ENCODE data around the gene XPR1.

Gene XPR1

DNA sequence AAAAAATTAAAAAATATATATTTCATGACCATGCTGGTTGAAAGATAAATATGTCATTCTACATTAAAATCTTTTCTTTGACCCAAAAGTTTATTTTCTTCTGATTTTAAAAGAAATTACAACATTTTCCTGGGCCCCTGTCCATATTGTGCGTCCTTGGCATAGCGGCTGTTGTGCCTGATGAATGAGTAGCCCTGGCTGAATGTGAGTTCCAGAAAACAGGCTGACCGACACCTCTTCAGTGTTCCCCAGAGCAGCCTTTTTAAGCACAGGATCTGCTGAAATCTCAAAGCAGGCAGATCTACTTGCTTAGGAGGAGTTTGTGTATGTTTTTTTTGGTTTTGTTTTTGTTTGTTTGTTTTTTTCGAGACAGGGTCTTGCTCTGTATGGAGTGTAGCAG is 300.6 kb downstream of the XPR1 start:
- DNase-seq (ENCODE audit: low spot score), result no peak

DNA sequence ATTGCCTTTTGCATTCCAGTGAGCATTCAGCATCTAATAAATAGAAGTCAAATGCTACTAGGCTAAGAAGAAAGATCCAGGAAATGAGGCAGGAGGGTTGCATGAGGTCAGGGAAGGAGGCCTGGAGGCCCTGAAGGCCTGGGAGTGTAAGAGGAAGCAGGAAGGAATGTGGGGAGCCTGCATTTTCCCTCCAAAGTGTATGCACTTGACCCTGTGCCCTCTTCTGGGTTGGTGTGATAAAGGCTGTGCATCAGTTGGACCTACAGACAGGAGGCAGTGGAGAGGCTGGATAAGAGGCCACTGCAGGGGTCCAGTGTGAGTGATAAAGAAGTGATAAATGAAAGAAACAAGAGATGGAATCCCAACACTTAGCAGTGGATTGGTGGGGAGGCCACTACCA is 301.3 kb downstream of the XPR1 start:
- no peak for DNase-seq (ENCODE audit: low spot score)

DNA sequence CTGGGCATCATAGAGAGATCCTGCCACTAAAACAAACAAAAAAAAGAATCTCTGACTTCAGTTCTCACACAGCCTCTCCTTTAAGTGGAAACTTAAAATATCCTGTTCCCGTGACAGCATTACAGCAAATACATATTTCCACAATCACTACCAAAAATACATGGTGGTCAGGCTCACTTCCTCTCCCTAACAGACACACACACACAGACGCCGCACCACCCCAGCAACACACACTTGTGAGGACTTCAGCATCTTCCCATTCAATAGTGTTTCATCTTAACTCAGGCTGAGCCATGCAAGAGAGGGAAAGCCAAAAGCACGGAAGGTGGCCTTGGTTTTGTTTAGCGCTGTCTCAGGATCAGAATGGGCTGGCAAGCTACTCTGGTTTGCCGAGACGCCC is 302.7 kb downstream of the XPR1 start:
- DNase-seq (ENCODE audit: low spot score), result no peak

DNA sequence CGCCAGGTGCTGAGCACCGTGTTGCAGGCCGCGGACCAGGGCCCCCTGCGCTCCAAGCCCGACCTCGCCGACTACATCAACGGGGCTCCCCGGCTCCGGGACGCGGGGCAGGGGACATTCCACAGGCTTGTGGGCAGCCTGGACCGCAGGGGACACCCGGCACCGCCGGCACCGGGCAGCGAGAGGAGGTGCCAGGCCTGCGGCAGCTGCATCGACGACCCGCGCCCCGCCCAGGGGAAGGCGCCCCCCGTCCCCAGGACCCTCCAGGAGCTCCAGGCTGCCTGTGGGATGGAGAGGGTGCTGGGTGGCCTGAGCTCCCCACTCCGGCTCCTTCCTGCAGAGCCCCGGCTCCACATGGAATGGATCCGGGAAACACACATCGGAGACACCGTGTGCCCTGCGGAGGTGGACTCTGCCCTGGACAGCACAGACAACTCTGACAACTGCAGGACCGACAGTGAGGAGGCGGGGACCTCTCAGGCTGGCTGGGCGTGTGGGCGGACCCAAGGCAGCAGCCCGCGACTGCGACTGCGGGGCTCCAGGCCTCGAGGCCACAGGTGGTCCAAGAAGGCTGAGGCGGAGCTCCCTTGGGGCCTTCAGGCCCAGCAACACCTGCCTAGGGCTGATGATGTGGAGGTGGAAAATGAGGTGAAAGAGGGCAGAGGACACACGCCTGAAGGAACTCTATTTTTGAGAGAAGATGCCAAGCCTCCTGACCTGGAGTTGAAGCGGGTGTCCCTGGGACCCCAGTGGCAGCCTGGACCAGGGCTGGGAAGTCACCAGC is 303.7 kb downstream of the XPR1 start:
- DNase-seq (ENCODE audit: low spot score), result no peak

DNA sequence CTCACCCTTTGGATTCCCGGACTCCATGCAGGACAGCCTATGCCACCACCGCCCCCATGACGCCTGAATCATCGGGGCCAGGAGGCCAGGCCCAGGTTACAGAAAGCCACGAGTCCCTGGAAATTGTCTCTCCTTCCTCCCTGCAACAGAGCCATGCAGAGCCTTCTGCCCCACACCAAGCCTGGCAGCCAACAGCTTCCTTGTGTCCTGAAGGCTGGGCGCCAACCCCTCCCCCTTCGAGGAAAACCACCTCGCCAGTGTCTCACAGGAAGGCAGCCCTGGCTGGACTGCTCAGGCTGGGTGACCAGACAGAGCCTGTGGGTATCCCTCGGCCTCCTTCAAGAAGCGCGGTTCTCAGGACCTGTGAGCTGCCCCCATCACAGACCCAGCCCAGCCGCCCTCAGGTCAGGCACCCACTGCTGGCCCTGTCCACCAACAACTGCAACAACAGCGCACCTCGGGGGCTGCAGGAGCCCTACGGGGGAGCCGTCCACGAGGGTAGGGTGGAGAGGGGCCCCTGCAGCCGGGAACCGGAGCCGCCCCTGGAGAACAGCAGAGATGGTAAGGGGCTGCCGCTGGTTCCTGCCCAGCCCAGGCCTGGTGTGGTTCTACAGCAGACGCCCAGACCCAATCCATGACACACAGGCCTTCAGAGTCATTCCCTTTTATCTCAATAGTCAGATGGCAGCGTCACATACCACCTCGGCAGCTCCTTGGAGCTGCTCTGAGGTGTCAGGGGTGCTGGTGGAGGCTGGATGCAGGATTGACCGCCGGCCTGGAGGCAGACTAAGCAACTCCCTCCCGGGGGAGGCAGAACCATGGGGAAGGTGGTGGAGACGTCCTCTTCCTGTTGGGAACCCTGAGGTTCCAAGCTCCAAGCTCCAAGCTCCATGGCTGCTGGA is 304.5 kb downstream of the XPR1 start:
- DNase-seq (ENCODE audit: low spot score), result no peak

DNA sequence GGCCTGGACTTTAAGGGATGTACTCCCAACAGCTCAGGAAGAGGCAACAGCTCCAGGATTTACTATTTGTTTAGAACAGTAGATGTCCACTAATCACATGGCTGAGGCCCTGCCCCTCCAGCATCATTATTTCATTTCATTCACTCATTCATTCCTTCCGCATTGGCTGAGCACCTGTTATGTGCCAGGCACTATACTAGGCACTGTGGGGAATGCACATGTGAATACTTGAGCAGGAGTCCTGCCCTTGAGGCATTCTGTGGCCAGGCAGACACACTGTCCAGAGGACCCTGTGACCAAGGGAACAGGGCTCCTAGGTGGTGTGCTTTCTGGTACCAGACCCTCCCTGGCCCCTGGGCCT is 305.2 kb downstream of the XPR1 start:
- DNase-seq (ENCODE audit: low spot score), result no peak

DNA sequence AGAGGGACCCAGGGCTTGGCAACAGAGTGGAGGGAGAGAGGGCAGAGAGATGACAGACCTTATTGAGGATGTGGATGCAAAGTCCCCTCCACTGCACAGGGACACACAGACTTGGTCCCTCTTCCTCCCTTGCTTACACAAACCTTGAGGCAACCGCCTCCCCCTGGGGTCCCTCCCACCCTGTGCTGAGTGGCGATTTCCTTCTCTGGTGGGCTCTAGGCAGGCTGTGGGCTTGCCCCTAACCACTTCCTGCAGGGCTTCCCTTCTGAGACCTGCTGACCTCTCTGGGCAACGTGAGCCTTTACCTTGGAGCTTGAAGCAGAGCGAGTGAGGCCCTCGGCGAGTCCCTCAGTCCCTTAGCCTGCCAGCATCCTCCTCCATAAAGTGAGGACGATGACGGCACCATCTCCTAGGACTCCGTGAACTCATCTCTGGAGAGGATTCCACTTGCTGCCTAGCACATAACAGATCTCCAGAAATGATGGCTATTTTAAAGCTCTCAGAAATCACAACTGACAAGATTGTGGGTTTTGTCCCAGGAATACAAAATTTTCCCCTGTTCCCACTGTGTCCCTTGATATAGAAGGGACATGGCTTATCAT is 305.9 kb downstream of the XPR1 start:
- DNase-seq (ENCODE audit: low spot score), result no peak

DNA sequence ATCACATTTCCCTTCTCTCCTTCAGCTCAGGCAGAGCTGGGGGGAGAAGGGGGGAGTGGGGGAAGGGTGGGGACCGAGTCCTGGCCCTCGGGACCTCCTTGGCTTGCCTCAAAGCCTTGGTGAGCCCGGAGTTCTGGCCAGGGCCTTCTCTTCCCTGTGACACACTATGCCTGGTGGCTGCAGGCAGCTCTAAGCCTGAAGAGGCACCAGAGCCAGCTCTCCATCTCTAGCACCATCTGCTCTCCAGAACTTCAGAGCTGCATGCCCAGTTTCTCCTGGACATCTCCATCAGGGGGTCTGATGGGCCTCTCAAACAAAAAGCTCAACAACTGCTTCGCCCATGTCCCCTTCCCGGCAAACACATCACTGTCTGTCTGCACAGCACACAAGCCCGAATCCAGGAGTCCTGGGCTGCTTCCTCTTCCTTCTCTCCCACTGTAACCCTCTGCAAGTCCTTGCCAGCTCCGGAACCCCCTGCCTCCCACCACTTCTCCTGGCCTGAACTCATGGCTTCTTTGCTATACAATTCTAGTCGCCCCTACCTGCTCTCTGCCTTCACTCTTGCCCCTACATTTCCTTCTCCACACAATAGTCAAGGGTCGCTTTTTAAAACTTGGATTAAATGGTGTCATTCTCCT is 307.4 kb downstream of the XPR1 start:
- DNase-seq (ENCODE audit: low spot score), result no peak

DNA sequence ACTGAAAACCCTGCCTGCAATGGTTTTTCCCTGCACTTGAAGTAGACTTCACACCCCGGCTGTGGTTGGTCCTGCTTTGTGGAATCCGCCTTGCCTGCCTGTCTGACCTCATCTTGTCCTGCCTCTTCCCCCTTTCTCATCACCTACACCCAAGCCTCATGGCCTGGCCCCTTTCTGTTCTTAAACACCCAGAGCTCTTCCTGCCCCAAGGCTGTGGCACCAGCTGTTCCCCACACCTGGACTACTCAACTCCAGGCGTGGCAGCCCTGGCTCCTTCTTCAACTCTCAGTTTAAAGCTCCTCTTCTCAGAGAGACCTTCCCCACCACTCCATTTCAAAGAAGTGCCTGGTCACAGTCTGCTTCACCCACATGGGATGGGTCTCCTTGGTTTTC is 307.9 kb downstream of the XPR1 start:
- DNase-seq (ENCODE audit: low spot score), result no peak

Measured in pons (tissue), 1 donor.